Esophagus muscularis mucosa (tissue), 4 donors: Measurements from ENCODE around the gene PLAAT3. TPM values are rescaled to one million over a fixed set of nuclear protein-coding genes. Genes with fewer than 3 reads are reported as not detected.

Source experiments
- DNase-seq: peaks from one replicate; pipeline ENCODE4 v3.0.0-alpha.2; 2017; ENCODE audit errors: extremely low spot score
- H3K27ac ChIP-seq, 4 donors: fragments of 200-600 bp; sonication (generic); replicated peaks in 1 of 4; 1 replicate in 3 of 4; 2 replicates in 1 of 4; pipeline ENCODE4 v1.5.1; 2016 to 2019; ENCODE audit warnings: mild to moderate bottlenecking in 1 of 4
- H3K27me3 ChIP-seq, 4 donors: fragments of 200-600 bp; sonication (generic); one replicate each; pipeline versions ENCODE4 v1.5.1 to v1.6.0; 2016 to 2019
- H3K36me3 ChIP-seq, 4 donors: fragments of 200-600 bp; sonication (generic); one replicate each; pipeline ENCODE4 v1.5.1; 2016 to 2019
- H3K4me1 ChIP-seq, 4 donors: fragments of 200-600 bp; sonication (generic); one replicate each; pipeline ENCODE4 v1.5.1; 2016 to 2019
- H3K4me3 ChIP-seq, 4 donors: fragments of 200-600 bp; sonication (generic); 1 replicate in 2 of 4; 2 replicates in 2 of 4; pipeline ENCODE4 v1.5.1; 2016 to 2019; ENCODE audit warnings: mild to moderate bottlenecking in 4 of 4, moderate library complexity in 1 of 4
- H3K9me3 ChIP-seq, 4 donors: fragments of 200-600 bp; sonication (generic); 1 replicate in 3 of 4; 2 replicates in 1 of 4; pipeline ENCODE4 v1.5.1; 2016 to 2019
- CTCF ChIP-seq, 3 experiments: fragments of 200-600 bp in 2 of 3; fragments of 450-650 bp in 1 of 3; sonication (generic) in 2 of 3; IDR thresholded peaks; one replicate each; pipeline ENCODE4 v1.5.1; 2017 to 2019; ENCODE audit warnings: antibody characterized with exemption in 3 of 3, mild to moderate bottlenecking in 2 of 3, moderate library complexity in 1 of 3
- EP300 ChIP-seq: sonication (generic); formaldehyde crosslinking; IDR thresholded peaks from one replicate; pipeline ENCODE4 v1.6.1; 2017; ENCODE audit warnings: antibody characterized with exemption
- POLR2A ChIP-seq: fragments of 450-650 bp; IDR thresholded peaks from one replicate; pipeline ENCODE4 v1.6.1; 2017; ENCODE audit warnings: antibody characterized with exemption, moderate library complexity, mild to moderate bottlenecking, low read depth
- POLR2AphosphoS5 ChIP-seq, 2 donors: sonication (generic); formaldehyde crosslinking; IDR thresholded peaks; one replicate each; pipeline ENCODE4 v1.6.1; 2017; ENCODE audit warnings: antibody characterized with exemption in 2 of 2
- WGBS: methylation state at CpG from one replicate; pipeline ENCODE4 v1.1.5; 2018; 5-methylcytosine and 5-hydroxymethylcytosine counted together
- intact Hi-C: fragments of 100-400 bp; cut with DNase I; formaldehyde crosslinking; loops from one replicate; pipeline ENCODE4 v1.15.1; 2023
- total RNA-seq, 4 donors: library from RNA; depleted of rRNA; stranded (reverse); fragments of >200 nt; gene quantifications; one replicate each; pipeline versions ENCODE4 v1.1.0 to v1.2.1, GENCODE V29; 2016

PLAAT3 gene
- total RNA-seq, 4 donors from 2014 or later, result 40.3 to 74.8 (median 54.4) TPM

- no peaks in the 10 kb centered on the region for H3K27me3 ChIP-seq
- no peaks in the 10 kb centered on the region for H3K36me3 ChIP-seq
- peaks cover 0 to 5% (median 0%) of the 10 kb centered on the region in 4 donors for H3K9me3 ChIP-seq
- H3K4me3 ChIP-seq, result no peak overlapping the region
- TF ChIP-seq CTCF (IDR thresholded peaks at IDR 0.05) (no peak), EP300 (no peak), POLR2AphosphoS5 (IDR thresholded peaks at IDR 0.05) (no peak), POLR2A (no peak)
- intact Hi-C loops, result no loop called here
- H3K27ac ChIP-seq, result no peak overlapping the region
- no peak for DNase-seq
- peaks cover 0 to 7% (median 6%) of the 10 kb centered on the region in 4 donors for H3K4me1 ChIP-seq
- 85% methylated on average over 2 of the region's 2 CpGs for WGBS
Observed at GRCh38 chr11:63527667-63528066, 86.6 kb downstream of the PLAAT3 start.

Other genes starting within 250 kb of the PLAAT3 start
- not detected for gene SLC22A9, start 244.6 kb downstream of the PLAAT3 start, total RNA-seq
- gene PLAAT5, start 123.3 kb downstream of the PLAAT3 start, total RNA-seq, result 1 to 10 TPM; 2.7 to 4.6 (median 3.6) TPM
- gene LGALS12, start 108.3 kb downstream of the PLAAT3 start, total RNA-seq, result not detected
- gene PLAAT4, start 77.6 kb downstream of the PLAAT3 start, total RNA-seq, result 10 to 100 TPM in 3 of 4 donors, 1 to 10 TPM in 1; 9.1 to 28.0 (median 20.1) TPM
- not detected for gene PLAAT2, start 51.1 kb downstream of the PLAAT3 start, total RNA-seq
- gene ATL3, start 56.9 kb upstream of the PLAAT3 start, total RNA-seq, result 100 to 1,000 TPM; 138 to 202 (median 144) TPM
- gene RTN3, start 67.1 kb upstream of the PLAAT3 start, total RNA-seq, result 10 to 100 TPM; 79.5 to 97.4 (median 87.1) TPM
- gene ZFTA, start 154.3 kb upstream of the PLAAT3 start, total RNA-seq, result 10 to 100 TPM; 15.8 to 41.9 (median 26.6) TPM
- gene SPINDOC, start 199.0 kb upstream of the PLAAT3 start, total RNA-seq, result 10 to 100 TPM; 12.0 to 25.8 (median 18.6) TPM
- 10 to 100 TPM; 21.5 to 38.1 (median 30.6) TPM for gene MARK2, start 224.7 kb upstream of the PLAAT3 start, total RNA-seq